ENCODE results near the gene UCKL1.
"Not testable (repeated sequence)": the region's sequence is repeated elsewhere in the genome, so short reads cannot be mapped to it uniquely, and the experiment has no call there.

The UCKL1 gene

DNA sequence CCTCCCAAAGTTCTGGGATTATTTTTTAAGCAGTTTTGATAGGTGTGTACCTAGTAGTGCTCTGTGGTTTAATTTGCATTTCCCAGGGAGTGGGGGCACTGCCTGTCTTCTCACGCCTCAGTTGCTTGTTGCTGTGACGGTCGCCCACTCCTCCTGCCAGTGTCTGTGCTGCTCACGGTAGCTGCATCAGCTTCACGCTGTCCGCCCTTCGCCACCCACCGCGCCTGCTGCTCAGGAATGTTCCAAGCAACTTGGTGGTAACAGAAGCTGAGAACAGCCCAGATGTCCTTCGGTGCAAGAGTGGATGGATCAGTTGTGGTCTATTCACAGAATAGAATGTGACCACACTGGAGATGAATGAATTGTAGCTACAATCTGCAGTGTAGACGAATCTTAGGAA lies 38.4 kb downstream of the UCKL1 start:
- DNase-seq = no peak

DNA sequence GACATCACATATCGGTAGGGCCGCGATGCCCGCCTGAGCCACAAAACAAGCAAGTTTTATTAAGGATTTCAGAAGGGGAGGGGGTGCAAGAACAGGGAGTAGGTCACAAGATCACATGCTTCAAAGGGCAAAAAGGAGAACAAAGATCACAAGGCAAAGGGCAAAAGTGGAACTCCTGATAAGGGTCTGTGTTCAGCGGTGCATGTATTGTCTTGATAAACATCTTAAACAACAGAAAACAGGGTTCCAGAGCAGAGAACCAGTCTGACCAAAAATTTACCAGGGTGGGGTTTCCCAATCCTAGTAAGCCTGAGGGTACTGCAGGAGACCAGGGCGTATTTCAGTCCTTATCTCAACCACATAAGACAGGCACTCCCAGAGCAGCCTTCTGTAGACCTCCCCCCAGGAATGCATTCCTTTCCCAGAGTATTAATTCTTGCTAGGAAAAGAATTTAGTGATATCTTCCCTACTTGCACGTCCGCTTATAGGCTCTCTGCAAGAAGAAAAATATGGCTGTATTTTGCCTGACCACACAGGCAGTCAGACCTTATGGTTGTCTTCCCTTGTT lies 39.8 kb downstream of the UCKL1 start:
- DNase-seq = not testable (repeated sequence)

DNA sequence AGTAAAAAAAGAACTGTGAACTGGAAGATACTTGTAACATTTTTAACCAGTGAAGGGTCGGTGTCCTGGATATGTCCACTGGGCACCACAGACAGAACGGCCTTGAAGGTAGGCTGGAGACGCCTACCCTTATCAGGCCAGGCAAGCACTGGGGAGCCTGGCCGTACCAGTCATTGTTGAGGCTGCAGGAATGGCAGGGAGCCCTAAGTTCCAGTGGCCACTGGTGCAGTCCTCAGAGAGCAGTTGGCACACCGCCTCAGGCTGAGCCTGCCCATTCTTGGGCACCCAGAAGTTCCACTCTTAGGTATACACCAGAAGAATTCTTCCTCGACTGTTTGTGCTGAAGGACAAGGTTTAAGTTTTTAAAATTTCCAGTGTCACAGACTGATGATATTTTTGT lies 40.7 kb downstream of the UCKL1 start:
- no peak for DNase-seq

DNA sequence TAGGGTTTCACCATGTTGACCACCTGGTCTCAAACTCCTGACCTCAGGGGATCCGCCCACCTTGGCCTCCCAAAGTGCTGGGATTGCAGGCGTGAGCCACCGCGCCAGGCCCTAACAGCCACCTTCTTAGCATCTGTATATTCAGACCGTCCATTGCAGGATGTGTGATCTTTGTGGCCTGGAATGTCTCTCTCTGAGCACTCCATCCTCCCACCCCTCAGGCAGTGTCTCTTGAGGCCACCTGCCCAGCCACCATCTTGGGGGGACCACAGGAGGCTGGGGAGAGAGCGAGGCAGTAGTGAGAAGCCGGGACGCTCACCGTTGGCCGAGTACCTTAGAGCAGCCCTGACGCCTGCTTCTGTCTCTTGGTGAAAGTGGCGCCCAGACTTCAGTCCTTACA lies 42.4 kb downstream of the UCKL1 start:
- no peak for DNase-seq

DNA sequence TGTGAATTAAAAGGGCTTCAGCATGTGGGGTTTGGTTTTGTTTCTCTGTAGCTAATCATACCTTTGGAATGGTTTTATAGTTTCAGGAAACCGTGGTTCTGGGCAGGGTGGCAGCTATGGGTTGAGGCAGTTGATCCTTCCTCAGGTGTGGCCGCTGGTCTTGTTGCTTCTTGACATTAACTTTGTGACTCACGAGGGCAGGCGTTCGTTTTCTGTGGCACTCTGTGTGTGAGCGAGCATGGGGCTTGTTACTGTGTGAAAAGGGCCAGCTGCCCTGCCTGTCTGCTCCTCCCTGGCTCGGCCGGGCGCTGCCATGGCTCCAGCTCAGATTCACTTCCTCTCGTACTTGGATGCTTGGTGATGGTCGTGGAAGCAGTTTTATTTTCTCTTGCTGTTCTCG lies 45.0 kb downstream of the UCKL1 start:
- DNase-seq = no peak

DNA sequence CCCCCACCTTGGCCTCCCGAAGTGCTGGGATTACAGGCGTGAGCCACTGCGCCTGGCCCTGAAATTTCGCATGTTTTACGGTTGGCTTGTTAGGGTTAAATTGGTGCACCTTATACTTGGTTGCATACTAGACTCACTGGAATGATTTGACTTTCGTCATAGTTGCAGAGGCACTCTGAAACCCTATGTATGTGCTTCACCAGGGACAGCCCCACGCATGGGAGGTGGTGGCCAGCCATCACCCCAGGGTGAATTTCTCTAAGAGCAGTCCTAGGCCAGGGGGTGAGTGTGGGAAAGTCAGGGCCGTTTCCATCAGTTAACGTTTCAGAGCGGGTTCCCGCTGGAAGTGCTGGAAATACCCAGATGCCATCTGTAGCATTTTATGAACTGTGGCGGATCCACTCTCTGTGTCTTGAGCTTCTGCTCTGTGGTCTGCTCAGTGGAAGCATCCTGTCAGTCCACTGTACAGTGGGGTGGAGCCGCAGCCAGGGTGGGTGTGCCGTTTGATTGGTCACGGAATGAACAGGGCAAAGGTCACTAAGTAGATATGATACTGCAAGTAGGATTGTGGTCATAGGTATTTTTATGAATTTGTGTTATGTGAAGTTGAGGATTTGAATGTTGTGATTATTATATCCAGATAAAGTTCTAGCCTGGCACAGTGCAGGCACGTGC lies 48.1 kb downstream of the UCKL1 start:
- DNase-seq = no peak

DNA sequence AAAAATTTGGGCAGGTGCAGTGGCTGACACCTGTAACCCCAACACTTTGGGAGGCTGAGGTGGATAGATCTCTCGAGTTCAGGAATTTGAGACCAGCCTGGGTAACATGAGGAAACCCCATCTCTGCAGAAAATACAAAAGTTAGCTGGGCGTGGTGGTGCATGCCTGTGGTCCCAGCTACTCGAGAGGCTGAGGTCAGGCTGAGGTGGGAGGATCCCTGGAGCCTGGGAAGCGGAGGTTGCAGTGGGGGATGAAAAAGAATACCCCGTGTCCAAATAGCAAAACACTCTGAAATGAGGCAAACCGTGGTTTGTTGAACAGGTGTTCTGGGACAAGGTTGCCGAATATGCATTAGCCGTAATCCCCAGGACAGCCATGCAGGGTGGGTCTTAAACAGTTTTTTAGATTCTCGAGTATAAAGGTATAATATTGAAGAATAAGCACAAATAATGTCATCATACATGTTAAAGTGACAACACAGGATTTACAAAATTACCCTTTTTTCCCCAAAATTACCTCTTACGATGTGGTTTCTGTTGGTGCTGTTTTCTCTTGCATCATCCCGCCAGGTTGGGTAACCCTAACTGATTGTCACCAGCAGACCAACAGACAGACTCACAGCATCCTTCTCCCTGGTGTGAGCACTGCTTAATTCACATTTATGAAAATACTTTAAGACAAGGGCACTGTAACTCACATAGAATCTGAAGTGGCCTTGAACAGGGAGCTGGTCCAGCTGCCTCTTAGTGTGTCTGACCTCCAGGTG lies 52.2 kb downstream of the UCKL1 start:
- no peak for DNase-seq

DNA sequence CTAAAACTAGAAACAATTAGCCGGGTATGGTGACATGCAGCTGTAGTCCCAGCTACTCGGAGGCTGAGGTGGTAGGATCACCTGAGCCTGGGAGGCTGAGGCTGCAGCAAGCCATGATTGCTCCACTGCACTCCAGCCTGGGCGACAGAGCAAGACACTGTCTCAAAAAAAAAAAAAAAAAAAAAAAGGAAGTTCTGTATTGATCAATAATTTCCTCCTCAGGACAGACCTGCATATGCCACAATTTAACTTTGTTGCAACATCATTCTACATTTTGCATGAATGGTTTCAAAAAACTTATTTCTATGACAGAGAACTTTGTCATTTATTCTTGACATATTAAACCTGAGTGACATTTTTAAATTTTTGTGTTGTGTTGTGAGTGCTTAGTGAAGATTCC lies 55.8 kb downstream of the UCKL1 start:
- DNase-seq = no peak

DNA sequence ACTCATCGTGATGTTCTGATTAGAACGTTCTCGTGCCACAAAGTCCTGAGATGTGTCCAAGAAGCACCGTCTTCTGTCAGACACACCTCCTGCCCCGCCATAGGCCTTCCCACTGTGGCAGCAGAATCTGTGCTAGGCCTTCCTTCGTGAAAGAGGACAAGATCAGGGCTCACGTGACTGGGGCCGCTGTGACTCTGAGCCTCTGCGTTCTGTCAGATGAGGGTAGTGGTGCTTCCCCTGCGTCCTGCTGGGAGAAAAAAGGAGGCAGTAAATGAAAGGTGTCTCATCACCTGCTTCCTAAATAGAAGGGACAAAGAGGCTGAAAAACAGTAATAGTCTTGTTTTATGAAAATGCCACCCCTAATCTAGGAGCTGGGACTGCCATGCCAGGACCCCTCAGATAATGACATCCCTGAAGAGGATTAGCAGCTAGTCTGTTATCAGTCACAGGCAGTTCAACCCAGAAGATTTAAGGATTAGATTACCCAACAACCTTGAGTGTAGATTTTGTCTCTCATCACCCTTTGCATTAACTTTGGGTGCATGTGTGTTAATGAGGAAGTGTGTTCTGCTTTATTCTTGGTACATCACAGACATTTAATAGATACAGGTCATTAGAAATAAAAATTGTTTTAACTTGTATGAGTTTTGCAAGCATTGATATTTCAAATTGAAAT lies 57.2 kb downstream of the UCKL1 start:
- DNase-seq = no peak

DNA sequence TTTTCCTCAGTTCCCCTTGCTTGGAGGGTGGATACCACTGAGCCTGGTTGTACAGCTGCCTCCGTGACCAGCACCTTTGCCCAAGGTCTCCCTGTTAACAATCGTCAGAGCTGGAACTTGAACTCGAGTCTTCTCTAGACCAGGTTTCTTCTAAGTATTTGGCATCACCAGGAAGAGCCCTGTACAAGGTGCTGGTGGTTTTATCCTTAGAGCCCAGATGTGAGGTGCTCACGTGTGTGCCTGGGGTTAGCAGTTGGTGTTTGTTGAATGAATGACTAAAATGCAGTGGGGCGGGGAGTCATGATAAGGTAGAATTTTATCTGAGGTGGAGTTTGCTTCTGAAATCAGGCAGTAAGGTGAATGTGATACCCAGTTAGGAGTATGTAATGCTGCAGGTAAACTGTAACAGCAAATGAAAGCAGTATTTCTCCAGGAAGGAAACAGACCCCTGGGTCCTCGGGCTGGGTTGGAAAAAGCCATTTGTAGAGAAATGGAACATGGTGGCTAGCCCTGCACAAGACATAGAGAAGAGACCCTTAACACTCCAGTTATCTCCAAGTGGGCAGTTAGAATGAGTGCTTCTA lies 58.1 kb downstream of the UCKL1 start:
- no peak for DNase-seq

DNA sequence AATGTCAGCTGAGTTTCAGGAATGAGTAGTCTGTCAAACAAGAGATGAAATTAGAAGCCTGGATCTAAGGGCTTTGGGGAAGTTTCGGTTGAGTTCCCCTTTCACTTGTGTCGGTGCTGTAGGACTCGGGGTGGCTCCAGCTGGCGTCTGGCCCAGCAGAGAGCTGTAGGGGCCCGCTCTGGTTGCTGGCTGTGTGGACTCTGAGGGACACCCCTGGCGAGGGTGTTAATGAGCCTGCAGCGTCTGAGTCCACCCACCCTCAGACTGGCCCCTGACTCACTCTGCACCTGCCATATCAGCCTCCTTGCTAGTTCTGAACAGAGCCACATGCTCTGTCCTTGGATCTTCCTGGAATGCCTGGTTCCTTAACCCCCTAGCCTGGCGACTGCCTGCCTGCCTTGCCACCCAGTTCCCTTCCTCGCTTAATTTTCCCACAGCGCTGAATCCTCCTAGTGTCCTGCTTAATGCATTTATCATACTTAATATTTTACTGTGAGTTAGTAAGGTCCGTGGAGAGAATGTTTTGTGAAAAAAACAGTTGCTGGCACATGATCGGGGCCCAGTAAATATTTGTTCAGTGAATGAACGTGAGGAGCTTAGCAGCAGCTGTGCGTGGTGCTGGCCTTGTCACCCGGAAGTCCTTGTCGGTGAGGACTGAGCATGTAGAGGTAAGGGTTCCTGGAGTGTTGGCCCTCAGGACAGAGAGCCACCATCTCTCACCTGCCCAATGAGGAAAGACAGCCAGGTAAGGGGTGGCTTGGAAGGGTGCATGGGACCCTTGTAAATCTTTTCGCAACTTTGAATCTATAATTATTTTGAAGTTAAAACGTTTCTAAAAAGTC lies 59.7 kb downstream of the UCKL1 start:
- DNase-seq = peak; percentile 65

DNA sequence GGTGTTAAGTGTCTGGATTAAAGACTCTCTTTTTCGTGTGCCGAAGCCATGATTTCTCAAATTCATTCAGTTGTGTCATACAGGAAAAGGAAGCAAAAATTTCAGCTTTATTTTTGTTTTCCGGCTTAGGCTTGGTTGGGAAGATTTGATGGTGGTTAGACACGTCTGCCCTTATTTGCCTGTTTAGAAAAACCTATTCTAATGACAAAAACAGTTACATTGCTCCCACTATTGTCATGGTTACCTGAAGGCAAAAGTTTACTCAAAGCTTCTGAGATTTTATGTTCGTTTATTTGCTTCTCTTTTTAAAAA lies 60.3 kb downstream of the UCKL1 start:
- DNase-seq = no peak

DNA sequence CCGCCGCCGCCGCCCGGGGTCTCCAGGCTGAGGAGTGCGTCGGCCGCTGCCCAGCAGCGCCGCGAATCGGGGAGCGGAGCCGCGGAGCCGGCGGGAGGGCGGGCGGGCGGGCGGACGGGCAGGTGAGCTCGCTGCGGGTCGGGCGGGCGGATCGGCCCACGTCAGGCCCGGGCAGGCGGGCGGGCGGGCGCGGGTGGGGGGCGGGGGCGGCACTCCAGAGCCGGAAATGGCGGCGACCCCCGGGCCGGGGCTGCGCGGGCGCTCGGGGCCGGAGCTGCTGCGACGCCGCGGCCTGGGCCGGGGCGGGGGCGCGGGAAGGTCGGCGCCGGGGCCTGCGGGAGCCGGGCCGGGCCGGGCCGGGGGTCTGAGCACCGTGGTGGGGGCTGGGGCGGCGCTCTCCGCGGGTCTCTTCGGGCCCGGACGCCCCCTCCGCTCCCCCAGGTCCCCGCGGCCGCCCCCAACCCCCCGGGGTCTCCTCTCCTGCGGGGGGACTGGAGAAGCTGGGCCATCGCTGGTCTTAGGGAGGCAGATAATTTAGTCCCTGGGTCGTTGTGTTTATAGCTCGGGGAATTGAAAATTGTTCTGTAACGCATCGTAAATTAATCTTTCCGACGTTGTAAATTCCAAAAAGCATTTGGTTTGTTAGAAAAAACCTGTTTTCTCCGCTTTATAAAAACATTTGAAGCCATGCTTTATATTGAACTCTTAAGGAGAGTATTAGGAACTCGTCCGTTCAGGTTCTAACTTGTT lies 60.8 kb downstream of the UCKL1 start:
- DNase-seq = no peak

DNA sequence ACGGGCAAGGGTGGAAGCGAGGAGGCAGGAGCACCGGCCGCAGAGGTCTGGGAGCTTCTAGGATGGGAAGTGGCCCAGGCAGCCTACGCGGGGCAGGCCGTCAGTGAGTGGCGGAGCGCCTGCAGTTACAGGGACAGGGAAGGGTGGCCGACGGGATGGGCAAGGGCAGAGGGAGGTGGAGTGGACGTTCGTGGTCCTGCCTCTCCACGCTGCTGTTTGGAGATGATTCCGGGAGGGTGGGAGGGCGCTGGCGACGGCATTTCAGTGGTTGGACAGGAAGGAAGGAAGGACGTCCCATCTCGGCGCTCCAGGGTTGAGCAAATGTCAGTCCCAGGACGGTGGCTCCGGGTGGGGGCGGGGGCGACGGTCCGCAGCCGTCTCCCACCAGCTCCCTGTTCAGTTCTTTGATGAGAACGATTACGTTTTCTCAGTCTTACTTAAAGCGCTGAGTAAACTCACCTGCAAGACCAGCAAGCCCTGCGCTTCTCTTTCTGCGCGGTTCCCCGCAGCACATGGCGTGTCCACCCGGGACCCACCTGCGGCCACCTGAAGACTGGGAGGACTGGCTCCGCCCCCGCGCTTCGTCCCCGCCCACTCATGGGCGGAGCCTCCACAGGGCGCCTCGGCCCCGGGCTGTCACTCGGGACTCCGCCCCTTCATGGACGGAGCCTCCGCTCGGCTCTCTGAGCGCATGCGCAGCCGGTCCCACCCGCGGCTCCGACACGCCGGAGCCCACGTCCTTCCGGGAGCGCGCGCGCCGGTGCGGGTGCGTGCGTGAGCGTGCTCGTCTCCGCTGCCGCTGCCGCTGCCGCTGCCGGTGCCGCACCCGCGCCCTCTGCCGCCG lies 61.6 kb downstream of the UCKL1 start, which contains the start of gene DNAJC5:
Gene DNAJC5, plus strand, starts transcription at position 769 of the 844 bp plus-strand sequence. CDS start 33,220 bp downstream, outside the sequence.
- DNase-seq = peak; percentile 98

DNA sequence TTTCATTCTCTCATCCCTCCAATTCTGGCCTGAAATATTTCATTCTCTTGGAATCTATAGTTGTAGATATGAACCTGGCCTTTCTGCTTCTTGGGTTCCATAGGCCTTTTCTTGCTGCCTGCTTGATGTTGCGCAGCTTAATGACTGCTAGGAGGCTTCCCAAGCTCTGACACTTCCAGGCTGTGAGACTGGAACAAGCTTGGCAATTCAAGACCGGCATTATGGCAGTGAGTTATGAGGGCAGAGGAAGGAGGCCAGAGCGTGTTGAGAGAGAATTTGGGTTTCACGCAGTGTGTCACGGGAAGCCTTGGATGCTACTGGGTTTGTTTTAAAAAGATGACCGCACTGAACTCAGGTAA lies 62.2 kb downstream of the UCKL1 start:
- DNase-seq = no peak

DNA sequence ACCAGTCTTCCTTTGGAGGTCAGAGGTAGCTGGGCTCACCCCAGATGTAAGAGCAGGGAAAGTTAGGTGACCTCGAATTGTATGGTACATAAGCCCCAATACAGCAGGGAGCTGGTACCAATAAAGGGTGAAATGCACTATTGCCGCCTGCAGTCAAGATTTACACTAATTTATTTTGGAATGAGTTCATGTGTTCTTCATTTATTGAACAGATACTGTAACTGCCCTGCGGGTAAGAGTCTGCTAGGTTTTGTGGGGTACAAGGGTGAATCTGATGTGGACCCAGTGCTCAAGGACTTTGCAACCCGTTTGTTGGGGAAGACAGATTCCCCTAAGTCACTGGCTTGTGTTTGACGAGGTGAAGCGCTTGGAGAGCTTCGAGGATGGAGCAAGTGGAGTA lies 63.8 kb downstream of the UCKL1 start:
- DNase-seq = no peak

DNA sequence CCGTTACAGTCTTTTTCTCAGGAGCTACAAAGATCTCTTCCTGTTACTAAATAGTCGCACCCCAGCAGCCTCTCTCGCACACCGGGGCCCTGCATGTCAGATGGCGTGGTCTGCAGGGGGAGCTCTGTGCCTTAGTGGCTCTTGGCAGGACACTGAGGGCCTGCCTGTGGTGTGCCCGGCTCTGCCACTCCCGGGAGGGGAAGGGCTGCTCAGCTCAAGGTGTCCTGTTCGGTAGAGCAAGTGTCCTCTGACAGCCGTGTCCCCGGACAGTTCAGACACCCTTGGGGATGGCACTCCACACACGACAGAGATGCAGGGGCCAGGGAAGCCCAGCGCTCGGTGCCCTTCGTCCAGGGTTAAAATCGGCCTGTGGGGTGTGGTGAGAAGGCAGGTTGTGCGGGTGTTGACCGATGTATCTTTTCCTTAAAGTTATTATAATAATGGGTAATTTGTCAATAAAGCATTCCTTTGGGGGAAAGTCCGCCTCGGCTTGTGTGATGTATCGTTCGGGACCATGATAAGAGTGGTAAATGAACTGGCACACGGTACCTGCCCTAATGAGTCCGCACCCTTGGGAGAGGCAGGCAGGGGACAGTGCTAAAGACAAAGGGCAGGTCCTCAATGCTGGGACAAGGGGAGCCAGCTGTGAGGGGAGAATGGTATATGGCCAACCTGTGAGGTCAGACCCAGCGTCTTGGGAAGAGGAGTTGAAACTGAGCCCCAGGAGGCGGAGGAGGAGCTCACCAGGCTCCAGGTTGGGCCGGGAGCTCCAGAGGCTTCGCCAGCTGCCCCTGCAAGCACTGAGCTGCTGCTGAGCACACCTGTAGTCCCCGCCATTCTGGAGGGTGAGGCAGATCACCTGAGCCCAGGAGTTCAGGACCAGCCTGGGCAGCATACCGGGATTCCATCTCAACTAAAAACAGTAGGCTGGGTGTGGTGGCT lies 64.9 kb downstream of the UCKL1 start:
- DNase-seq = no peak

DNA sequence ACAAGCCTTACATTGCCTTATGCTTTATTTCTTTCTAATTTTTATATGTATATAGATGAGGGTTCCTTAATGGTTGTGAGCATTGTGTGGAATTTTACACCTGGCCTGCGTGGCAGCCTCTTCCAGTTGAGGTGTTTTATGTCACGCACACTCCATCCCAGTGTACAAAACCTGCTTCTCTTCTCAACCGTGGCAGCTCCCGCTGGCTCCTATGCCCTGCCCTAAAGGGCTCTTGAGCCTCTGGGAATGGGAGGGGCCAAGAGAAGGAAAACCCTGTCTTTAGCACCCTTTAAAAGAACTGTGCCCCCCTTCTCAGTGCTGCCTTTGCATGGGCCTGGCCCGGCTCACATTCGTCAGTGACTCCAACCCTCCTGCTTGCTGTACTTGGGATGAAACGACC lies 65.6 kb downstream of the UCKL1 start:
- no peak for DNase-seq

DNA sequence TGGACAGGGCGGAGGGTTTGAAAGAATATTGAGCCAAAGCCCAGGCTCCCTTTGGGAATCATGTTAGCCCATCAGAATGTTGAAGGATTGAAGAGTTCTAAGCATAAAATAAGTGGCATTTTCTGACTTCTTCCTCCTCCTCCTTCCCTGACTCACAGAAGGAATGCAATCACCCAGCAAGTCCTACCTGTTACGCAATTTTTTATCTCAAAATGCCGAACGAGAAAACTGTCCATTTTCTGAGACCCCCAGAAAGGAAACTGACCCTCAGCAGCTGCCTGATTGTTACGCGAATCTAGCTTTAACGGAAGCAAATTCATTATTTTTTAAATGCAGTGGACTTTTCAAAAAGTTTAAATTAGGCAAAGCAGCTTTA lies 66.0 kb downstream of the UCKL1 start:
- no peak for DNase-seq
